ENCODE data around the gene ZNF215.
"Not testable (repeated sequence)": the region's sequence is repeated elsewhere in the genome, so short reads cannot be mapped to it uniquely, and the experiment has no call there.

Gene ZNF215

GRCh38 chr11:6926208-6927029, at the start of gene ZNF215:
Gene ZNF215 (plus strand): TSS chr11:6926426. CDS start chr11:6932273, 5,847 bp downstream.
- no peak for DNase-seq

- DNase-seq = no peak
Measured at GRCh38 chr11:6876914-6877313, 49.3 kb upstream of the ZNF215 start.

- DNase-seq = no peak
Measured at GRCh38 chr11:6882751-6883150, 43.5 kb upstream of the ZNF215 start.

DNA sequence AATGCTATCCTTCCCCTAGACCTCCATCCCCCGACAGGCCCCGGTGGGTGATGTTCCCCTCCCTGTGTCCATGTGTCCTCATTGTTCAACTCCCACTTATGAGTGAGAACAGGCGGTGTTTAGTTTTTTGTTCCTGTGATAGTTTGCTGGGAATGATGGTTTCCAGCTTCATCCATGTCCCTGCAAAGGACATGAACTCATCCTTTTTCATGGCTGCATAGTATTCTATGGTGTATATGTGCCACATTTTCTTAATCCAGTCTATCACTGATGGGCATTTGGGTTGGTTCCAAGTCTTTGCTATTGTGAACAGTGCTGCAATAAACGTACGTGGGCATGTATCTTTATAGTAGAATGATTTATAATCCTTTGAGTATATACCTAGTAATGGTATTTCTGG, 38.5 kb upstream of the ZNF215 start:
- DNase-seq = not testable (repeated sequence)

GRCh38 chr11:6888830-6889229, 37.4 kb upstream of the ZNF215 start:
- DNase-seq = no peak

DNA sequence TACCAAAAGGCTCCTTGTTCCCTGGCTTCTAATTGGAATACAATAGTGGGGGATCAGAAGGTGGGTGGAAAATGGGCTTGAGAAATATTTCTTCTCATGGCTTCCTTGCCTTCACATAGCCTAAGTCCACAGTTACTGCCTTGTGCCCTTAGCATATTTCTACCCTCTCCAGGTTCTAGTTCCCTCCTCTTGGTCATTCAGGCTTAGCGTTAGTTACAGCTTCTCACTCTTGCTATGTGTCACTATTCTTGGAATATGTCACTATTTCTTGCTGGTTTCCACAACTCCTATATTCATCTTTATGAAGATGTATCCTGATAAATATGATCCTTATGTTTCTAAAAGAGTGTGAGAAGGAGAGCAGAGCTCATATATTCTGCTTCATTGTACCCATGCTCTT, 36.4 kb upstream of the ZNF215 start:
- no peak for DNase-seq

- DNase-seq = no peak
Measured at GRCh38 chr11:6892400-6892799, 33.8 kb upstream of the ZNF215 start, which contains the start of gene OR2D2. Gene OR2D2 (minus strand): TSS chr11:6892500. CDS start chr11:6892500, 0 bp downstream.

DNA sequence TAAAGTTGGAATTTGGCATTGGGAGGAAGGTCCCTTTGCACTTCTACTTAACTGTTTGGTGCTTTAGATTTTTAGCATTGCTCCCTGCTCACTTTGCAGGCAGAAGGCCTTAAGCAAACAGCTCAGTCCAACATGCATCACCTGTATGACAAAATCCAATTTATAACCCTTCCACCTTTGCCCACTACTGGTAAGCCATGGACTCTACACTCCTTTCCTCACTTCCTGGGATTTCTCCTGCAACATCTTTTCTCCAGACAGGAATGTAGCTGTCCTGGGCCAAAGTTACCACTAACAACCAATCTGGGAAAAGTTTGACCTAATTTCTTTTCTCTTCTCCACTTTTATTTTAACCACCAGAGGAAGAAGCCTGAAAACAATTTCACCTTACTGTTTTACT, 32.1 kb upstream of the ZNF215 start:
- no peak for DNase-seq

- no peak for DNase-seq
Measured at GRCh38 chr11:6895010-6895409, 31.2 kb upstream of the ZNF215 start.

- no peak for DNase-seq
Measured at GRCh38 chr11:6898911-6899310, 27.3 kb upstream of the ZNF215 start.

- DNase-seq = no peak
Measured at GRCh38 chr11:6900327-6900999, 25.8 kb upstream of the ZNF215 start.

GRCh38 chr11:6904804-6905203, 21.4 kb upstream of the ZNF215 start:
- not testable (repeated sequence) for DNase-seq

- no peak for DNase-seq
Measured at GRCh38 chr11:6911378-6911777, 14.8 kb upstream of the ZNF215 start.

- no peak for DNase-seq
Measured at GRCh38 chr11:6911948-6912347, 14.3 kb upstream of the ZNF215 start.

GRCh38 chr11:6919698-6920097, 6.5 kb upstream of the ZNF215 start:
- no peak for DNase-seq

DNA sequence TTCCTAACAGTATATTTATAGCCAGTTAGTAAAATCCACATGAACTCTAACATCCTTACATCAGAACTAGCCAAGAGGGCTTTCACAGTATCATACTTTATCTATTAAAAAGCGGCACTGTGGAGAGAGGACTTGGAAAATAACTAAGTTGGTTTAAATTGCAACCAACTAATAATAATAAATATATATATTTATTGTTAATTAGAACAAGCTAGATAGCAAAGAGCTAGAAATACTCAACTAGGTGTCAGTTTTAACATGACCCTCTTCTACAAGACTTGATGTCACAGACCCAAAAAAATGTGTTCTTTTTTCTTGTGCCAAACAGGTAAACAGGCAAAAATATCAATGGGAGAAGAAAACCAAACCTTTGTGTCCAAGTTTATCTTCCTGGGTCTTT, 5.5 kb upstream of the ZNF215 start, which contains the start of gene OR2D3:
Gene OR2D3, plus strand, starts transcription at position 301 of the 400 bp plus-strand sequence. Its CDS starts 0 bp downstream, at position 301.
- DNase-seq = no peak

GRCh38 chr11:6925007-6925577, 1.1 kb upstream of the ZNF215 start:
- DNase-seq = no peak

- no peak for DNase-seq
Measured at GRCh38 chr11:6925636-6926207, 504 bp upstream of the ZNF215 start.

DNA sequence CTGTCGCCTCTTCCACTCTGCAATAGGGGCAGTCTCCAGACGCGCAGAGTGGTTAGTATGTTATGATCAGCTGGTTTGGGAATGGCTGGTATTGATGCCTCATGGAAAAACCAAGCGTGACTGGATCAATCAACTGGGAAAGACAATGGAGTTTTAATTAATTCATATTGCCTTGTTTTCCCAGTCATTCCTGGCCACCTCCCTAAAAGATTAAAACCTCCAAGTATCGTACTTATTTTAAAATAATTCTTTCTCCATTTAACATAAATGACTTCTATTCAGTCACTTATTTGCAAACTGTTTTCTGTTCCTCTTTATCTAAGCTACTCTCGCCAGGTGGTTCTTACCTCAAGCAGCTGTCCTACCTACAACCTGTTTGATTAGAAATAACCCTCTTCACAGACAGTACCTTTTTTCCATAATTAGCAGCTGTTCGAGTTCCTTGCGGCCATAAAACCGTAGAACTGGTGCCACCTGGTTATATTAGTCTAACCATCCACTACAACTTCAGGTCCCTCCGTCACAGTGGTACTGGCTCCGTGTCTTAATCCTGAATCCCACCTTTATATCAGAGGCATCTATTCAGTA, 898 bp downstream of the ZNF215 start:
- no peak for DNase-seq

- DNase-seq = no peak
Measured at GRCh38 chr11:6928916-6929315, 2.7 kb downstream of the ZNF215 start.

DNA sequence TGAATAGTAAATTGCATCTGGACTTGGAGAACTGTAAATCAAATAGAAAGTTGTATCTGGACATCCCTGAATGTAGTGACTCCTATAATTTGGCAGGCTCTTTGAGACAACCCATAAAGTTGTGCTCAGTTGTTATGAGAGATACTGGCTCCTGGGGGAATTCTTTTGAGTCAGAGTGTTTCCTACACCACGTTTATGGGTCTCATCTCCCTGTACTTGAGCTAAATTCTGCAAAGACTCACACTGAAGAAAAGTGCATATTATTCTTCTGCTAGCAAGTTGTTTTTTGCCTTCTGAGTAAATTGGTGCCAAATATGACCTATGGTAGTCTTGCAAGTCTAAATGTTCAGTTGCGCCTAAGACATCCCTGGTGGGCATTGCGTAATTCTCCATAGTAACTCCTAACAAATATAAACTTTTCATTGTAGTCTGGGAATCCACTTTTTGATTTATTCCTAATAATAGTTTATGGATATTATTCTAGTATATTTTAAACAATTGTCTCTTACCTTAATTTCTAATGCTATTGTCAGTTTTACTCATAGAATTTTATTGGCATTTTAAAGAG, 5.0 kb downstream of the ZNF215 start:
- no peak for DNase-seq

DNA sequence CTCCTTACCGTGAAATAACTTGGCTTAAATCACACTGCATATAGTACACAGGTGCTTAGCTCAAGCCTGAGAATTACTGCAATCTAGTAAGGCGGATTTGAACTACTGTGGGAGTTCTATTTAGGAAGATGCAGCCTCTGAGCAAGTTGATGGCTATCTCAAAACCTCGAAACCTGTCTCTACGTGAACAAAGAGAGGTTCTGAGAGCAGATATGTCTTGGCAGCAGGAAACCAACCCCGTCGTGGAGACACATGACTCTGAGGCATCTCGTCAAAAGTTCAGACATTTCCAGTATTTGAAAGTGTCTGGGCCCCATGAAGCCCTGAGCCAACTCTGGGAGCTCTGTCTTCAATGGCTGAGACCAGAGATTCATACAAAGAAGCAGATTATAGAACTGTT, 5.9 kb downstream of the ZNF215 start:
- DNase-seq = no peak

DNA sequence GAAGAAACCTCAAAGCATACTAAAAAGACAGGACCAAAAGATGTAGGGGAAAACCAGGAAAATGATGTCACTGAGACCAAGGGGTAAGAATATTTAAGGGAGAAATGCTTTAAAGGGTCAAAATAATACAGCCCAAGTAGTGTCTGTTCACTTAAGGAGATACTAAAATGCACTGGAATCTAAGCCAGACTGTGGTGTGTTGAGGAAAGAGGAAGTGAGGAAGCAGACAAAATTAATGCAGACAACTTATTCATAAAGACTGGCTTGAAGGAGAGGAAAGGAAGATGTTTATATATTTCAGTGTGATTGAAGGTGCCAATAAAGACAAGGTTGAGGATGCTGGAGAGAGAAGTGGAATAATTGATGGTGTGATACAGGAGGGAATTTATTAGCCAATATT, 15.7 kb downstream of the ZNF215 start:
- no peak for DNase-seq
